ENCODE measurements around the gene ERC2.
"Not testable (repeated sequence)": the region's sequence is repeated elsewhere in the genome, so short reads cannot be mapped to it uniquely, and the experiment has no call there.

The ERC2 gene

DNA sequence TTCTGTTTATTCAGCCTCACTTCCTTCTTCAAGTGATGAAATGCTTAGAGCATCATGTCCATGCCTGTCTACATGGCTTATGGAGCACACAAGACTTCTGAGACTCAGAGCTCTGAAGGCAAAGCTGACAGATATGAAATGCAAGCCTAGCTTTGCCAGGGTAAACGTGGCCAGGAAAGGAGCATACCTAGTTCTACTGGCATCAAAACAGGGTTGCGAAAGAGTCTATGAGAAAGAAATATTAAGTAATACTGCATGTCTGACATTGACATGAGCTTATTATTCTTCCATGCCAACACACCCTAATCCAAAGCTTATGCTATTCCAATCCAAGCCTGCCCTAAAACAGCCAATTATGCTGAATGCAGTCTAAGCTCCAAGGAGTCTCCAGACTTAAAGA is 391.5 kb downstream of the ERC2 start:
- Mint-ChIP-seq H3K27ac (no peak overlapping the region), H3K4me3 (no peak overlapping the region), H3K27me3 (no peaks in the 10 kb centered on the region), H3K36me3 (no peaks in the 10 kb centered on the region), H3K9me3 (ENCODE audit: low read depth) (no peaks in the 10 kb centered on the region), H3K4me1 (ENCODE audit: low read depth) (no peaks in the 10 kb centered on the region)

DNA sequence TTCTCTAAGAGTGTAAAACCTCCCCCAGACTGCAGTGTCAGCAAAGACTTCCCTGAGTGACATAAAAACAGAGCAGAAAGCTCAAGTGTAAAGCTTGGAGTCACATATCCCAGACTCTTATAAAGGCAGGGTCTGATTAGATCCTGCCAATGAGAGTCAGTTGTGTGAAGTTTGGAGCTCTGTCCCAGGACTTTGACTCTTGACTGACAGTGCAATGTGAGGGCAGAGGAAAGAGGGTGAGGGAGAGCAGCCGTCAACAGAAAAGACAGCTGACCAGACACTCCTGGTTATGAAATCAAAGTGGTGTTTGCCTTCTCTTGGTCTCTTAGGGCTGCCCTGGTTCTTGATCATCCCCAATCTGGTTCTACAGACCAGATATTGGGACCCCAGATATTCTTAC is 393.2 kb downstream of the ERC2 start:
- Mint-ChIP-seq H3K27me3 (peaks cover 2% of the 10 kb centered on the region), H3K36me3 (no peaks in the 10 kb centered on the region), H3K9me3 (ENCODE audit: low read depth) (no peaks in the 10 kb centered on the region), H3K27ac (no peak overlapping the region), H3K4me1 (ENCODE audit: low read depth) (no peaks in the 10 kb centered on the region), H3K4me3 (no peak overlapping the region)

DNA sequence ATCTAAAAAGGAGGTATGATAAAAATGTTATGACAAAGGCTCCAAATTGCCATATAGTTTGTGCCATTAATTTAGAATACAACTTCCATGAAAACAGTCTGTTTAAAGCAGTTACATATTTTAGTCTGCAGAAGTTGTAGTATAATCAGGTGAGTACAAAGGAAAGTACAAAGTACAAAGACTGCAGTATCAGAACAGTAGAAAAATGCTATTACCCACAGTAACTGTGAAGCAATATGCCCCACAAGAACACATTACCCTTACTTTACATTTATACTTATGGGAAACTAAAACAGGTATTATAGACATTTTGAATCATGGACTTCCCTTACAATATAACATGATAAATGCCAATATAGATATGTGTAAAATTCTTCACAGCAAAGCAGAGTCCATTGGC is 398.5 kb downstream of the ERC2 start:
- H3K36me3 Mint-ChIP-seq, result no peaks in the 10 kb centered on the region
- no peaks in the 10 kb centered on the region for H3K4me1 Mint-ChIP-seq (ENCODE audit: low read depth)
- no peak overlapping the region for H3K27ac Mint-ChIP-seq
- no peaks in the 10 kb centered on the region for H3K9me3 Mint-ChIP-seq (ENCODE audit: low read depth)
- peaks cover 4% of the 10 kb centered on the region for H3K27me3 Mint-ChIP-seq
- no peak overlapping the region for H3K4me3 Mint-ChIP-seq

DNA sequence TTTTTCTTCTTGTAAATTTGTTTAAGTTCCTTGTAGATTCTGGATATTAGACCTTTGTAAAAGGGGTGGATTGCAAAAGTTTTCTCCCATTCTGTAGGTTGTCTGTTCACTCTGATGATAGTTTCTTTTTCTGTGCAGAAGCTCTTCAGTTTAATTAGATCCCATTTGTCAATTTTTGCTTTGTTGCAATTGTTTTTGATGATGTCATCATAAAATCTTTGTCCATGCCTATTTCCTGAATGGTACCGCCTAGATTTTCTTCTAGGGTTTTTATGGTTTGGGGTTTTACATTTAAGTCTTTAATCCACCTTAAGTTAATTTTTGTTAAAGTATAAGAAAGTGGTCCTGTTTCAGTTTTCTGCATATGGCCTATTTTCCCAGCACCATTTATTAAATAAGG is 401.9 kb downstream of the ERC2 start:
- H3K27me3 Mint-ChIP-seq; H3K9me3 Mint-ChIP-seq (ENCODE audit: low read depth); H3K4me1 Mint-ChIP-seq (ENCODE audit: low read depth); H3K4me3 Mint-ChIP-seq; H3K36me3 Mint-ChIP-seq; H3K27ac Mint-ChIP-seq: not testable (repeated sequence)

DNA sequence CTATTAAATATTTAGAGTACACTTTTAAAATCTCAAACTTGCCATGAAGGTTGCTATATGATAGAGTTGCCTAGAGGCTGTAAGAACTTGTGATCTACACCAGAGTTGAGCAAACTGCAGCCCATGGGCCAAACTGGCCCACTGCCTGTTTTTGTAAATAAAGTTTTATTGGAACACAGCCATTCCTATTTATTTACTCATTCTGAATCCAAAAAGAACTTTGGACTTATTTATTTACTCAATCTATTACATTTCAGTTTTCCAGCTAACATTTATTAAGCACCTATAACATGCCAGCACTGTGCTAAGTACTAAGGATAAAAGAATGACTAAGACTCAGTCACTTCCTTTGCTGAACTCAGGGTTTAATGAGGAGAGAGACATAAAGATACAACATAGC is 403.6 kb downstream of the ERC2 start:
- Mint-ChIP-seq H3K27ac (no peak overlapping the region), H3K27me3 (peaks cover 2% of the 10 kb centered on the region), H3K36me3 (no peaks in the 10 kb centered on the region), H3K4me3 (no peak overlapping the region), H3K4me1 (ENCODE audit: low read depth) (no peaks in the 10 kb centered on the region), H3K9me3 (ENCODE audit: low read depth) (no peaks in the 10 kb centered on the region)

DNA sequence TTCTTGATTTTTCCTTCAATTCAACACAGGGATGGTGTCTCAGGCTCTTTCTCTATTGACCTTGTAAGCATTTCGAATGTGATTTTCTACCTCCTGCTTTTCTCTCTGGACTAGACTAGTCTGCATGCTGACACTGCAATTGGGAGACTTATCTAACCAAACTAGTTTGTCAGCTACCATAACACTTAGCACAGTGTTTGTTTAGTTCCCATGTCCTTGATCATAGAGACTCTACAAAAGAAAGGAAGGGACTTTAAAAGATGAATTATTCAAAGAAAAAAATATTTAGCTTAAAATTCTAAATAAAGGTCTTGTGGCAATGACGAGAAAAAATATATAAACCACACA is 407.0 kb downstream of the ERC2 start:
- Mint-ChIP-seq H3K9me3 (ENCODE audit: low read depth) (no peaks in the 10 kb centered on the region), H3K27ac (no peak overlapping the region), H3K4me3 (no peak overlapping the region), H3K27me3 (no peaks in the 10 kb centered on the region), H3K36me3 (no peaks in the 10 kb centered on the region), H3K4me1 (ENCODE audit: low read depth) (no peaks in the 10 kb centered on the region)

DNA sequence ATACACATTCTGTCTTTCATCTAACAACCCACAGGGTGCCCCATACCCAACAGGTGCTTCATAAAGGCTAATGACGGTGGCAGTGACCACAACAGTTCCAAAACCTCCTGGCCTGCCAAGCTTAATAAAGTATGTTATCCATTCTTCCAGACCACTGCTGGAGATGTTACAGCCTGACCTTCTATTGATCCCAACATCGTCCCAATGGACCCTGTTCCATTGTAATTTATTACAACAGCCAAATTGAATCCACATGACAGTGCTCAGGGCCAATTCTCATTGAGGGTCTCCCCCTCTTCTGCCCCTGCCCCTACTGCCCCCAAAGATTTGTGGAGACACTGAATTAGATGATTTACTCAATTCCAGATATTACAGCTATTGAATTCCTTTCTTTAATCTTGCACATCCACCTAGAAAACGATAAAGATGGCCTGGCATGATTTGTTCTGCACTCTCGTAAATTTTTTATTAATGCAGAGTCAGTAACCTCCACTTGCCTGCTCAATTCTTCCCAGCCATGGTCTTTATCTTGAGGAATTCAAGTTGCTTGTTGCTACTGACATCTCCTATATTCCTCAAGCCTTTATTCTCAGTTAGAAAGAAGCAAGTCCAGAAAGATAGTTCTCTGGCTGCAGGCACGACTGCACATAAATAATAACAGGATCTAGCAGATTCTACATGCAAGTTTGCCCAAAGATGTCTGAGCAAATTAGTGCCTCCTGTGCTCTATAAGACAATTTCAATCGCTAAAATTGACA is 407.6 kb downstream of the ERC2 start:
- H3K27ac Mint-ChIP-seq, result no peak overlapping the region
- H3K27me3 Mint-ChIP-seq, result no peaks in the 10 kb centered on the region
- H3K4me1 Mint-ChIP-seq (ENCODE audit: low read depth), result no peaks in the 10 kb centered on the region
- no peaks in the 10 kb centered on the region for H3K9me3 Mint-ChIP-seq (ENCODE audit: low read depth)
- no peak overlapping the region for H3K4me3 Mint-ChIP-seq
- H3K36me3 Mint-ChIP-seq, result no peaks in the 10 kb centered on the region

DNA sequence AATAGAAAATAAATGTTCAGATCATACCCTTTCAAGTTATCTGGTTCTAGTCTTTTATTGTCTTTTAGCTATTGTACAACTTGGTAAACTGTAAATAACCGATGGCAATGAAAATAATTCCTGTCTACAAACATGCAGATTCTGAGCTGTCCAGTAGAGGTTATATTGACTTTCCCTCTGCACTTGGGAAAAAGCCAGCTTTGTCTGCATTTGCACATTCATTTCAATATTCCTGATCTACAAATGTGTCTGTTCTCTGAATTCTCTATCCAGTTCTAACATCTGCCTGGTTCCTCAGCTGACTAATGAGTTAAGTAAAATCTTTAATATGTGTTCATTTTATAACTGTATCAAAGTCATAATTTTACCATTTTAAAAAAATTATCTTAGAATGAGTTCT is 408.5 kb downstream of the ERC2 start:
- no peak overlapping the region for H3K27ac Mint-ChIP-seq
- H3K4me3 Mint-ChIP-seq, result no peak overlapping the region
- H3K27me3 Mint-ChIP-seq, result no peaks in the 10 kb centered on the region
- H3K36me3 Mint-ChIP-seq, result no peaks in the 10 kb centered on the region
- H3K4me1 Mint-ChIP-seq (ENCODE audit: low read depth), result no peaks in the 10 kb centered on the region
- no peaks in the 10 kb centered on the region for H3K9me3 Mint-ChIP-seq (ENCODE audit: low read depth)

DNA sequence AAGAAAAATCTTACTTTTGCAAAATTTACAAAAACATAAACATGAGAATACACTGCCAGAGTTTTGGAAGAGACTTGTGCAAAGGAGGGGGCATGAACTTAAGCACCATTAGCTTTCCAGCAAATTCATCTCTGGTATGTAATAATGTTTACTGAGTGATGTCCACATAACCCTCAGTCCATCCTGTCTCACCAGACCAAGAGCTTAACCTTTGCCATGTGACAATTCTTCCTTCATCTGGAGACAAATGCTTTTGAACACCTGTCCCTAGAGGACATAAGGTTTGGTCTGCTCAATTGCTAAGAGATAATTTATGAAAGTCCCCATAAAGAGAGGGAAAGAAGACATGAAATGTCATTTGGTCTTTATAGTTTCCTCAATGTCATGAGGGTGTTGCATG is 412.3 kb downstream of the ERC2 start:
- Mint-ChIP-seq H3K4me3 (no peak overlapping the region), H3K27me3 (no peaks in the 10 kb centered on the region), H3K27ac (no peak overlapping the region), H3K4me1 (ENCODE audit: low read depth) (no peaks in the 10 kb centered on the region), H3K9me3 (ENCODE audit: low read depth) (no peaks in the 10 kb centered on the region), H3K36me3 (no peaks in the 10 kb centered on the region)

DNA sequence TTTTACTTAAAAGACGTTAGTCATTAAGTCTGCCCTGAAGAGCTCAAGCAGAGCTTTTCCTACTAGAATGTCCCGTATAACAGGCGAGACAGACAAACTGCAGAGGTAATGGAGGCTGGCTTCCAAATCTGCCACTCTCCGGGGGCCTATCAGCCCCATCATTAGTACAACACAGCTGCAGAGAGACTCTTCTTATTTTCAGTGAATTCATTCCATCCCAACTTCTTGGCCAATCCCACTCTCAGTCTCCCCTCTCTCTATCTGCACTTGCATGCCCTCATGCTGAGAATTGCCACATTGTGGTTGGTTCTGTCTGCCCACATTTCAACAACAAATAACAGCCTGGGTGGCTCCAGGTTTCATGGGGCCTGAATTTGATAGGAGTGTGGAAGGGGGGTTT is 412.7 kb downstream of the ERC2 start:
- Mint-ChIP-seq H3K9me3 (ENCODE audit: low read depth) (no peaks in the 10 kb centered on the region), H3K4me1 (ENCODE audit: low read depth) (no peaks in the 10 kb centered on the region), H3K36me3 (no peaks in the 10 kb centered on the region), H3K27ac (no peak overlapping the region), H3K27me3 (peaks cover 3% of the 10 kb centered on the region), H3K4me3 (no peak overlapping the region)

DNA sequence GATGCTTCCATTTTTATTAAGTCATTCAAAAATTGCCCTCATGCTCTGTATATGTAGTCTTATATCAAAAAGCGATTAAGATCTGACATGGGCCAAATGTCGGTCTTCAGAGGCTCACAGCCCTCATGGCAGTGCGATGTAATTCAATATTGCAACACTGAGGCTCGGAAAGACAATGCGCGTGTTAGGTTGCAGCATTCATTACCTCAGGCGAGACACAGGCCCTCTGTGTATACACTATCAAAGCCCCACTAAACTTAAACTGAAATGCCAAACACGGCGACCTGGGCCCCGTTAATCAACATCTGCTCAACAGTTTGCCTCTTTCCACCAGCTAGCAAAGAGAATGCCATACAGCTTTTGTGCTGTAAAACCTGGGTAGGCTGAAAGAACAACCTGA is 413.4 kb downstream of the ERC2 start:
- H3K27me3 Mint-ChIP-seq, result peaks cover 6% of the 10 kb centered on the region
- H3K4me3 Mint-ChIP-seq, result no peak overlapping the region
- no peaks in the 10 kb centered on the region for H3K9me3 Mint-ChIP-seq (ENCODE audit: low read depth)
- no peaks in the 10 kb centered on the region for H3K4me1 Mint-ChIP-seq (ENCODE audit: low read depth)
- H3K36me3 Mint-ChIP-seq, result no peaks in the 10 kb centered on the region
- H3K27ac Mint-ChIP-seq, result no peak overlapping the region

DNA sequence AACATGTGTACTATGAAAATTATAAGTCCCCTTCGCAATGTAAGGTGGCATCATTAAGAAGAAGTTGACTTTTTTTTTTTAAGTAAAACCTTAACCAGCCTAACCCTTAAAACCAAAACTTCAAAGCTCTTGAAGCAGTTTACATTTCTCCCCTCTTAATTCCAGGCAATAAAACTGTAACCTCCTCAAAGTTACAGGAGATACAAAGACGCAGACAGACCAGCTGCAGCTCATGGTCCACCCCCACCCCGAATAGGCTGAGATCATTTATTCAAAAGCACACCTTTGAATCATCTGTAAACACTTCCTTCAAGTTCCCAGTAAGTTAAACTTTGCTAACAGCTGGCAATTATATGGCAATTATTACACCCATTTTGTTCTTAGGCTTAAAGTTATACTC is 414.5 kb downstream of the ERC2 start:
- peaks cover 7% of the 10 kb centered on the region for H3K27me3 Mint-ChIP-seq
- H3K4me3 Mint-ChIP-seq, result no peak overlapping the region
- H3K27ac Mint-ChIP-seq, result no peak overlapping the region
- no peaks in the 10 kb centered on the region for H3K4me1 Mint-ChIP-seq (ENCODE audit: low read depth)
- H3K36me3 Mint-ChIP-seq, result no peaks in the 10 kb centered on the region
- H3K9me3 Mint-ChIP-seq (ENCODE audit: low read depth), result no peaks in the 10 kb centered on the region

DNA sequence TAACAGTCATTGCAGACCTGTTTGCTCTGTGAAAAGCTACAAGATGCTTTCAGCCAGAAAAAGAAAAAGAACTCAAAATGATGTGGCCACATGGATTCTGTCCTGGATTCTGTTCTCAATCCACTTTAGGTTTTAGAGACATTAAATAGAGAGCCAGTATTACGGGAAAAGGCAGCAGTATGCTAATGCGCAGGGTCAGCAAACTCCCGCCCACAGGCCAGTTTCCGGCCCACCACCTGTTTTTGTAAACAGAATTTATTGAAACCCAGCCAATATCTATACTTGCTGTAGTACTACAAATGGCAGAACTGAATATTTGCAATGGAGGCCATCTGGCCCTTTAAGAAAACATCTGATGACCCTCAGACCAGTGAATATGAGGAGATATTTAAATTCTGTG is 416.1 kb downstream of the ERC2 start:
- H3K9me3 Mint-ChIP-seq (ENCODE audit: low read depth), result no peaks in the 10 kb centered on the region
- no peaks in the 10 kb centered on the region for H3K36me3 Mint-ChIP-seq
- peaks cover 7% of the 10 kb centered on the region for H3K27me3 Mint-ChIP-seq
- no peak overlapping the region for H3K27ac Mint-ChIP-seq
- no peaks in the 10 kb centered on the region for H3K4me1 Mint-ChIP-seq (ENCODE audit: low read depth)
- H3K4me3 Mint-ChIP-seq, result no peak overlapping the region

DNA sequence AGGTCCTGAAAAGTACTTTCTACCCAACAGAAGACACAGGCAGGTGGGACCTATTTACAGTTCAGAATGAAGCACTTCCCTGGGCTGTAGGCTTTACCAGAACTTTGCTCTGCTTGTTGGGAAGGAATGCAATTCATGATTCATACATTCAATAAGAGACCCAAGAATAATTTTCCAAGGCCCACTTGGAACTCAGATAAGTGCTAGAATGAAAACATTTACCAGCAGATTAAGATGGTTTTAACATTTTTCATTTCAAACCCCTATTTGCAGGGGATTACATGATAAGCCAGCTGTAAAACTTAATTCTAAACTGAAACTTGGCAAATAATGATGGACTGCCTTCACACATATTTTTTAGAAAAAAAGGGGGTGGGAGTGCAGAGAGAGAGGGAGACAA is 417.2 kb downstream of the ERC2 start:
- Mint-ChIP-seq H3K36me3 (no peaks in the 10 kb centered on the region), H3K4me1 (ENCODE audit: low read depth) (no peaks in the 10 kb centered on the region), H3K4me3 (no peak overlapping the region), H3K9me3 (ENCODE audit: low read depth) (no peaks in the 10 kb centered on the region), H3K27me3 (peaks cover 7% of the 10 kb centered on the region), H3K27ac (no peak overlapping the region)

DNA sequence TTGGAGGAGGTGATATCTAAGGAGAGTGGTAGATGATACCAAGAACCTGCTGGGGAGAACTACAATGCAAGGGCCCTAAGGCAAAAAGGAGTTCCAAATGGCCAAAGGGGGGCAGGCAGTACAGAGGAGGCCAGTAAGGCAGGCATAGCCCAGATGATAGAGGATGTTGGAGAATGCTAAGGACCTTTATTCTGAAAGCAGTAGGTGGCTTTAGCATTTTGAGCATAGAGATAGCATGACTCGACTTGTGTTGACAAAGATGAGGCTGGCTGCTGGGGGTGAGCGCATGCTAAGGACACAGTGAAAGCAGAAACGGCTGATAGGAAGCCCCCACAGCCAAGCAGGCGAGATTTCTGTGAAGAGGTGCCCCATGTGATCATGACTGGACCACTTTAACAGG is 419.3 kb downstream of the ERC2 start:
- Mint-ChIP-seq H3K4me1 (ENCODE audit: low read depth) (no peaks in the 10 kb centered on the region), H3K9me3 (ENCODE audit: low read depth) (no peaks in the 10 kb centered on the region), H3K4me3 (no peak overlapping the region), H3K27ac (no peak overlapping the region), H3K36me3 (no peaks in the 10 kb centered on the region), H3K27me3 (peaks cover 8% of the 10 kb centered on the region)

DNA sequence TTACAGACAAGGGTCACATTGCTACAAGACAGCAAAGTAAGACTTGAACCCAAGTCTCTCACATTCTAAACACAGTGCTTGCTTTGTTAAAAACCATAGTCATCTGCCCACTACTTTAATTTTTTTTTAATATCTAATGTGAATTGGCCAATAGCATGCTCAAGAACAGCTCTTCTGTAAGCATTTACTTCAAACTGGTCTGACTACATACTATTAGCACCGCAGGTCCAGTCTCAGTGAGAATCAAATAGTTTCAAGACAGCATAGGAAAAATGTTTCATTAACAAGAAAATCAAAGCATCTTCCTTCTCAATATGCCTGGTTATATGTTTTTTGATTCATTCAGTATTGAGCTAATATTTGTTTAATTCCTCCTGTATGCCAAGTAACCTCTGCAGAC is 419.9 kb downstream of the ERC2 start:
- no peaks in the 10 kb centered on the region for H3K9me3 Mint-ChIP-seq (ENCODE audit: low read depth)
- no peak overlapping the region for H3K27ac Mint-ChIP-seq
- peaks cover 8% of the 10 kb centered on the region for H3K27me3 Mint-ChIP-seq
- no peaks in the 10 kb centered on the region for H3K4me1 Mint-ChIP-seq (ENCODE audit: low read depth)
- H3K36me3 Mint-ChIP-seq, result no peaks in the 10 kb centered on the region
- no peak overlapping the region for H3K4me3 Mint-ChIP-seq

All from activated naive CD8-positive, alpha-beta T cell (primary cell).